Ramos (cell line): Measurements from ENCODE around the gene F12.
"Not testable (repeated sequence)": the region's sequence is repeated elsewhere in the genome, so short reads cannot be mapped to it uniquely, and the experiment has no call there.

Experiments
- in situ Hi-C: fragments of 300-500 bp; cut with MboI; formaldehyde crosslinking; loops from one replicate; pipeline ENCODE4 v1.14.3; 2022; ENCODE audit warnings: low sequenced_read_pairs; ENCODE audit not compliant: unreplicated experiment

F12 gene

DNA sequence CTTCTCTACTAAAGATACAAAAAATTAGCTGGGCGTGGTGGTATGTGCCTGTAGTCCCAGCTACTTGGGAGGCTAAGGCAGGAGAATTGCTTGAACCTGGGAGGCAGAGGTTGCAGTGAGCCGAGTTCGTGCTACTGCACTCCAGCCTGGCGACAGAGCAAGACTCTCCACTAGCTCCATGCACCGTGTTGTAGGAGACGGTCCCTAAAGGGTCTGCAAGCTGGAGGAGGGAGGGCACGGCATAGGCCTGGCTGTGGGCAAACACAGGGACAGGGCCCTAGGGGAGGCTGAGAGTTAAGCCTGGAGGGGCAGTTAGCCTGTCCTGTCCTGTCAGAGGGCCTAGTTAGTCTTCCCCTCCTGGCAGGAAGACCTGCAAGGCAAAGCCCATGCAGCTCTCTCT is 48.6 kb downstream of the F12 start:
- in situ Hi-C loops = not testable (repeated sequence)

- in situ Hi-C loops = no loop called here
Measured at GRCh38 chr5:177359860-177360259, 49.5 kb downstream of the F12 start.

- in situ Hi-C loops = no loop called here
Measured at GRCh38 chr5:177359451-177359851, 49.9 kb downstream of the F12 start.

GRCh38 chr5:177358370-177358819 is 51.0 kb downstream of the F12 start:
- in situ Hi-C loops = no loop called here

GRCh38 chr5:177357459-177358351 is 51.7 kb downstream of the F12 start, which contains the start of gene RGS14:
Gene RGS14, plus strand, starts transcription at chr5:177357924. Its CDS starts 101 bp downstream, at chr5:177358025.
- in situ Hi-C loops = no loop called here

DNA sequence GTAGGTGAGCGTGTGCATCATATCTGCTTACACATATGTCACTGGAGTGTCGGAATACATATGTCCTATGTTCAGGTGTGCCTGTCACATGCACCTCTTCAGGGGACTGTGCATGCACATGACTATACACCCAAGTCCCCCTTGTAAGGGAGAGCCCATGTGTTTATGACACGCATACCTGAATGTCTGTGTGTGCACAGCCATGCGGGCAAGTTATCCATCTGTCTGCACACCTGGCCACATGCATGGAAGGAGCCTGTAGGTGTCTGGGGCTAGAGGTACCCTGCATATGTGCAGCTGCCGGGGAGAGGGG is 52.3 kb downstream of the F12 start:
- in situ Hi-C loops = no loop called here

DNA sequence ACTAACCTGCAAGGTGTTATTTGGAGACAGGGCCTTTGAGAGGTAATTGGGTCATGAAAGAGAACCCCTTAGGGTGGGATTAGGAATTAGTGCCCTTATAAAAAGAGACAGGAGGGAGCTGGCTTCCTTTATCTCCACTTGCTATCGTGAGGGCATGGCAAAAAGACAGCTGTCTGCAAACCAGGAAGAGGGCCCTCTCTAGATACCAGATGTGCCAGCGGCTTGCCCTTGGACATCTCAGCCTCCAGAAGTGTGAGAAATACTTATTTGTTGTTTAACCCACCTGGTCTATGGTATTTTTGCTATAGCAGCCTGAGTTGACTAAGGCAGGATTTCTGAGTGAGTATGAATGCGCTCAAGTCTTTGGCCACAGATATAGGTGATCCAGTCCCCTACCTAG is 52.6 kb downstream of the F12 start:
- in situ Hi-C loops = no loop called here

- in situ Hi-C loops = no loop called here
Measured at GRCh38 chr5:177355868-177356168, 53.5 kb downstream of the F12 start.

GRCh38 chr5:177355162-177355867 is 54.0 kb downstream of the F12 start:
- in situ Hi-C loops = no loop called here

DNA sequence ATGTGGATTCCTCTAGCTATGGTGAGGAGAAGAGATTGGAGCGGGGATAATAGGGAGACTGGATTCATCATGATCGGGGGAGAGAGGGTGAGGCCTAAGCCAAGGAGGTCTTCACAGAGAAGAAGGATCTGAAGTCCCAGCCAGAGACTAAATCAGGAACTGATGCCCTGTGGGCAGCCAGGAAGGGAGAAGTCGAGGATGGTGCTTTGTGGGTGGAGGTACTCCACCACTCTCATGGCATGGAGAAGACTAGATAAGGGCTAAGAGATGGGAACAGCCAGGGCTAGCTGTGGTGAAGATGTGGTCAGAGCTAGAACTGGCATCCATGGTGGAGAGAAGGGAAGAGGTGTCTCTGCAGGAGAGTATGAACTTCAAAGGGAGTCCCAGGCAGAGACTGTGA is 54.7 kb downstream of the F12 start:
- in situ Hi-C loops = no loop called here

DNA sequence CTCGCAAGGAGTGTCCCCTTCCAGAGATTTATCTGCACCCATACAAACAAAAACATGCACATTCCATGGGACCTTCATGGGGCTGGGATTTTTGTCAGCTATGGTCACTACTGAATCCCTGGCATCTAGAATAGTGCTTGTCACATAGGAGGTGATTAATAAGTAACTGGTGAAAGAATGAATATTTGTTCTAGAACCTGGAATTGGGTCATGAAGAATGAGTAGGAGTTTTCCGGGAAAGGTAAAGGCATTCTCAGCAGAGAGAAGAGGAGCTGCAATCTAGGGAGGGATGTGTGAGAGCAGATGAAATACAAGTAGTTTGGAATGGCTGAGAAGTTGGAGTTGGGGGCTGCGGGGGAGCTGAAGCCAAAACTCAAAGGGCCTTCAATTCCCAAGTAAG is 55.1 kb downstream of the F12 start:
- in situ Hi-C loops = no loop called here

- in situ Hi-C loops = no loop called here
Measured at GRCh38 chr5:177353093-177353492, 56.3 kb downstream of the F12 start.
